Lung (tissue), 12 donors: ENCODE data around the gene CAPZA2. TPM values are rescaled to one million over a fixed set of nuclear protein-coding genes. Genes with fewer than 3 reads are reported as not detected.
A peak's percentile ranks its signal among the peaks of the same experiment; 100 is the strongest.

Source experiments
- ATAC-seq: fragments of 200-7000 bp; cut with Tn5 transposase; one replicate; pipeline ENCODE4 v1.9.1; 2020; ENCODE audit warnings: moderate number of reproducible peaks; ENCODE audit not compliant: insufficient read depth, low FRiP score
- DNase-seq, 3 donors: peaks; one replicate each; pipeline ENCODE4 v3.0.0-alpha.2; 2013 to 2017
- H3K27ac ChIP-seq, 2 donors: one replicate each; pipeline ENCODE4 v1.5.1; 2013; ENCODE audit warnings: mild to moderate bottlenecking in 2 of 2, moderate library complexity in 2 of 2, control low read depth in 1 of 2, inconsistent platforms in 1 of 2, low read depth in 1 of 2, low read length in 1 of 2
- H3K27me3 ChIP-seq, 3 donors: one replicate each; pipeline ENCODE4 v1.5.1; 2013; ENCODE audit warnings: low read length in 2 of 3; ENCODE audit not compliant: control insufficient read depth in 3 of 3, insufficient read depth in 3 of 3
- H3K36me3 ChIP-seq, 4 donors: one replicate each; pipeline ENCODE4 v1.5.1; 2013; ENCODE audit warnings: low read length in 4 of 4, mild to moderate bottlenecking in 1 of 4, moderate library complexity in 1 of 4; ENCODE audit not compliant: control insufficient read depth in 4 of 4, insufficient read depth in 4 of 4
- H3K4me1 ChIP-seq, 5 donors: one replicate each; pipeline ENCODE4 v1.5.1; 2013; ENCODE audit warnings: low read length in 5 of 5, mild to moderate bottlenecking in 2 of 5, moderate library complexity in 1 of 5; ENCODE audit not compliant: control insufficient read depth in 5 of 5, insufficient read depth in 5 of 5
- H3K4me3 ChIP-seq: one replicate; pipeline ENCODE4 v1.5.1; 2013; ENCODE audit warnings: mild to moderate bottlenecking, control low read depth, moderate library complexity
- H3K9ac ChIP-seq, 2 donors: one replicate each; pipeline ENCODE4 v1.5.1; 2013; ENCODE audit warnings: low read length in 2 of 2, control low read depth in 1 of 2; ENCODE audit not compliant: insufficient read depth in 1 of 2
- H3K9me3 ChIP-seq, 4 donors: one replicate each; pipeline ENCODE4 v1.5.1; 2013; ENCODE audit warnings: low read length in 3 of 4, mild to moderate bottlenecking in 1 of 4, moderate library complexity in 1 of 4; ENCODE audit not compliant: control insufficient read depth in 4 of 4, insufficient read depth in 3 of 4
- WGBS, 2 donors: extraction: QIAGEN DNeasy Blood & Tissue Kit; methylation state at CpG; one replicate each; pipeline ENCODE4 v1.1.7; 2013; 5-methylcytosine and 5-hydroxymethylcytosine counted together
- polyA plus RNA-seq, 2 donors: library from polyadenylated mRNA; stranded (reverse); fragments of 200-250 nt; gene quantifications; one replicate each; pipeline ENCODE4 v1.2.1, GENCODE V29; 2013
- total RNA-seq, 2 donors: library from RNA; depleted of rRNA in 1 of 2; stranded (reverse); fragments of >200 nt in 1 of 2; gene quantifications; one replicate each; pipeline ENCODE4 v1.2.1, GENCODE V29; 2014 to 2021
- TF ChIP-seq, protein P1 (sequence below): IDR thresholded peaks from 2 replicates; pipeline ENCODE4 v1.5.1; 2012; ENCODE audit warnings: mild to moderate bottlenecking; ENCODE audit errors: control extremely low read depth, extremely low read depth
- donor health status: control.
- donor health status: control.
- donor health status: Bipolar disorder and iron deficiency.
- donor health status: healthy.
- donor health status: DM: yes; HTN: yes; CAD: no.

CAPZA2 gene
- total and polyA plus RNA-seq, 4 donors: 38.4 to 201 (median 162) TPM

DNA sequence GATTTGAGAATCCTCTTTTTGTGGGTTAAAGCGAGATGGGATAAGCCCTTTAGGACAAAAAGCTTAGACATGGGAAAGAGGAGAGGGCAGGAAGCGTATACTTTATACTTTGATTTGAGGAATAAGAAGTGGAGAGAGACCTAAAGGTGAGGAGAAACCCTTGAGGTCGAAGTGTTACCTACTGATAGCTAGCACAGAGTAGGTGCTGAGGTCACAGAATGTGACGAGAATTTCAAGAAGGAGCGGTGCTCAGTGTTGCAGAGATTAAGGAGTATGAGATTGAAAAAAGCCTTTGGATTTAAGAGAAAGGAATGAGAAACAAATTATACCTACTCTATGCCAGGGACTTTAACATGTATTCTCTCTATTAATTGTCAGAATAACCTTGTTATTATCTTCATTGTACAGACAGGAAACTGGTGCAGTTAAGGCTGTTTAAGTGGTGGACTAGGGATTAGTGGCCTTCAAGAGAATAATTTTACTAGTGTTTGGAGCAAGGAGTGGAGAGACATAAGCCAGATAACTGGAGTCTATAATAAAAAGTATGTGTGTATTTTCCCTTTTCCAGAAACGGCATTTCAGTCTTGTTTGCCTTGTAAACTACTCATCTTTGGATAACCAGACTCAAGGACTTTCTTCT lies 8.8 kb downstream of the CAPZA2 start:
- Histone ChIP-seq H3K27ac (peak overlapping the region; percentile 59 to 74), H3K27me3 (no peaks in the 10 kb centered on the region), H3K4me1 (peaks cover 0 to 51% (median 1%) of the 10 kb centered on the region in 5 donors), H3K36me3 (no peaks in the 10 kb centered on the region), H3K9me3 (no peaks in the 10 kb centered on the region), H3K4me3 (no peak overlapping the region), H3K9ac (no peak overlapping the region)
- TF ChIP-seq, protein P1, sequence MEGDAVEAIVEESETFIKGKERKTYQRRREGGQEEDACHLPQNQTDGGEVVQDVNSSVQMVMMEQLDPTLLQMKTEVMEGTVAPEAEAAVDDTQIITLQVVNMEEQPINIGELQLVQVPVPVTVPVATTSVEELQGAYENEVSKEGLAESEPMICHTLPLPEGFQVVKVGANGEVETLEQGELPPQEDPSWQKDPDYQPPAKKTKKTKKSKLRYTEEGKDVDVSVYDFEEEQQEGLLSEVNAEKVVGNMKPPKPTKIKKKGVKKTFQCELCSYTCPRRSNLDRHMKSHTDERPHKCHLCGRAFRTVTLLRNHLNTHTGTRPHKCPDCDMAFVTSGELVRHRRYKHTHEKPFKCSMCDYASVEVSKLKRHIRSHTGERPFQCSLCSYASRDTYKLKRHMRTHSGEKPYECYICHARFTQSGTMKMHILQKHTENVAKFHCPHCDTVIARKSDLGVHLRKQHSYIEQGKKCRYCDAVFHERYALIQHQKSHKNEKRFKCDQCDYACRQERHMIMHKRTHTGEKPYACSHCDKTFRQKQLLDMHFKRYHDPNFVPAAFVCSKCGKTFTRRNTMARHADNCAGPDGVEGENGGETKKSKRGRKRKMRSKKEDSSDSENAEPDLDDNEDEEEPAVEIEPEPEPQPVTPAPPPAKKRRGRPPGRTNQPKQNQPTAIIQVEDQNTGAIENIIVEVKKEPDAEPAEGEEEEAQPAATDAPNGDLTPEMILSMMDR: no peak
- DNase-seq: no peak
- 83 to 93% methylated on average over 6 of the region's 6 CpGs for WGBS, 2 donors
- ATAC-seq: peak; percentile 7

DNA sequence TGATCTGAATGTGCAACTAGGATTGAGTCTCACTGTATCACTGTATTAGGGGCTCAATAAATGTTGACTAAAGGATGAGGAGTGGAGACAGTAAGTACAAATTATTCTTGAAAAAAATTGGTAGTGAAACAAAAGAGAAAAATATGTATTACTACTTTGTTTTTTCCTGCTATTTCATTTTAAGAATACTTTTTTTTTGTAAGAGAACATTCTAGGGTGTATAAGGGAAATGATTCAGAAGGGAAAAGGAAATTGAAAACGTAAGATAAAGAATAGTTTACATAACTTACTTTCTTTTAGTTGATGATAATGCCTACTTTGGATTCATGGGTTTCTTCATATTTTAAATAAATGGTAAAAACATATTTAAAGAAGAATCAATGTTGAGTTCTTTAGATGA lies 9.6 kb downstream of the CAPZA2 start:
- Histone ChIP-seq H3K9ac (no peak overlapping the region), H3K4me1 (peaks cover 6 to 53% (median 7%) of the 10 kb centered on the region in 5 donors), H3K27me3 (no peaks in the 10 kb centered on the region), H3K36me3 (no peaks in the 10 kb centered on the region), H3K27ac (peak overlapping the region in 1 of 2 donors; percentile 74), H3K4me3 (no peak overlapping the region), H3K9me3 (no peaks in the 10 kb centered on the region)
- 12 to 21% methylated on average over 1 of the region's 1 CpG for WGBS, 2 donors
- no peak for DNase-seq
- ATAC-seq: no peak
- TF ChIP-seq, protein P1: no peak

DNA sequence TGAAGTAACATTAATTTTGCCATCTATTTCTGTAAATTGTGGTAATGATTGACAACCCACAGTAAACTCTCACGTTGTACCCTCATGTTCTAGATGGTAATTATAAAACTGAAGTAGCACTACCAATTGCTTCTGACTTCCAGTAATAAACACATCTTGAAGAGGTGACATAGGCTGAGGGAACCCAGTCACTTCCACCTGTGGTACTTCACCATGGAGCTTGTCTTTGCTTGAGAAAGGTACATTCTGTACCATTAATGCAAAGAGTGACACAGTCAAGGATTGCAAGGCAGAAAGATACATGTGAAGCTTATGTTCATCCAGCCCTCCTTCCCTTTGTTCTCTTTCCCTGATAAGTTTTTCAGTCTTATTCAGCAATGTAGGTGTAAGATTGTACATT lies 11.2 kb downstream of the CAPZA2 start:
- DNase-seq (no peak), ATAC-seq (peak; percentile 12)
- H3K4me1 ChIP-seq: peaks cover 2 to 62% (median 12%) of the 10 kb centered on the region in 5 donors
- H3K27me3 ChIP-seq: no peaks in the 10 kb centered on the region
- no peak overlapping the region for H3K9ac ChIP-seq
- H3K27ac ChIP-seq: peak overlapping the region; percentile 6 to 15
- H3K9me3 ChIP-seq: no peaks in the 10 kb centered on the region
- WGBS, 2 donors: 29 to 33% methylated on average over 1 of the region's 1 CpG
- H3K36me3 ChIP-seq: peaks cover 0 to 2% (median 0%) of the 10 kb centered on the region in 4 donors
- TF ChIP-seq, protein P1: no peak
- no peak overlapping the region for H3K4me3 ChIP-seq
